PC-9 (cell line): ENCODE data around the gene ITLN1. TPM values are rescaled to one million over a fixed set of nuclear protein-coding genes. Genes with fewer than 3 reads are reported as not detected.

ENCODE experiments used
- BruUV-seq: library from RNA; stranded (reverse); fragments of 400-500 nt; replicated peaks from 2 replicates; lab custom pipeline; 2021; lab: Mats Ljungman, UMichigan
- CTCF ChIA-PET: fragments of 300-600 bp; sonication (Branson Sonifier 250); formaldehyde crosslinking; loops from one replicate; lab custom pipeline; 2022; ENCODE audit warnings: antibody characterized with exemption; lab: Charles Lee
- POLR2A ChIA-PET: fragments of 300-600 bp; sonication (Branson Sonifier 250); formaldehyde crosslinking; loops from one replicate; lab custom pipeline; 2022; ENCODE audit warnings: antibody characterized with exemption; ENCODE audit not compliant: unreplicated experiment; lab: Charles Lee
- DNase-seq, 2 experiments: peaks; one replicate each; pipeline versions ENCODE4 v3.0.0 to v3.0.0-alpha.2; 2015 to 2022; ENCODE audit warnings: mixed read lengths in 1 of 2
- H2AFZ ChIP-seq: fragments of 200-600 bp; sonication (generic); 2 replicates; pipeline ENCODE4 v1.8.1; 2017; ENCODE audit warnings: antibody characterized with exemption
- H3F3A ChIP-seq: fragments of 200-600 bp; sonication (generic); 2 replicates; pipeline ENCODE4 v1.8.1; 2017; ENCODE audit warnings: antibody characterized with exemption, mild to moderate bottlenecking, low read depth; ENCODE audit not compliant: insufficient read depth
- H3K27ac ChIP-seq: fragments of 200-600 bp; sonication (generic); 2 replicates; pipeline ENCODE4 v1.6.1; 2016; ENCODE audit warnings: mixed run types
- H3K27me3 ChIP-seq: fragments of 200-600 bp; sonication (generic); 2 replicates; pipeline ENCODE4 v1.6.1; 2016; ENCODE audit warnings: low read depth, mixed run types; ENCODE audit not compliant: insufficient read depth
- H3K36me3 ChIP-seq: fragments of 200-600 bp; sonication (generic); 2 replicates; pipeline ENCODE4 v1.6.1; 2016; ENCODE audit warnings: low read depth, mixed run types
- H3K4me1 ChIP-seq: fragments of 200-600 bp; sonication (generic); replicated peaks from 2 replicates; pipeline ENCODE4 v1.6.1; 2016; ENCODE audit warnings: mixed run types; ENCODE audit not compliant: insufficient read depth
- H3K4me2 ChIP-seq: fragments of 200-600 bp; sonication (generic); 2 replicates; pipeline ENCODE4 v1.6.1; 2017; ENCODE audit warnings: mixed run types
- H3K4me3 ChIP-seq: fragments of 200-600 bp; sonication (generic); 2 replicates; pipeline ENCODE4 v1.6.1; 2016; ENCODE audit warnings: mixed run types
- H3K79me2 ChIP-seq: fragments of 200-600 bp; sonication (generic); 2 replicates; pipeline ENCODE4 v1.6.1; 2017; ENCODE audit warnings: low read depth, mixed run types
- H3K9me2 ChIP-seq: fragments of 200-600 bp; sonication (generic); 2 replicates; pipeline ENCODE4 v1.8.1; 2017; ENCODE audit warnings: mild to moderate bottlenecking; ENCODE audit not compliant: insufficient read depth
- H3K9me3 ChIP-seq: fragments of 200-600 bp; sonication (generic); 2 replicates; pipeline ENCODE4 v1.8.1; 2016; ENCODE audit warnings: low read depth; ENCODE audit not compliant: insufficient read depth
- H4K20me1 ChIP-seq: fragments of 200-600 bp; sonication (generic); 2 replicates; pipeline ENCODE4 v1.8.1; 2017; ENCODE audit not compliant: insufficient read depth
- CTCF ChIP-seq: fragments of 200-600 bp; sonication (generic); conservative IDR thresholded peaks from 2 replicates; pipeline ENCODE4 v1.6.1; 2017; ENCODE audit warnings: mixed run types, antibody characterized with exemption, mild to moderate bottlenecking, moderate library complexity
- EZH2 ChIP-seq: fragments of 200-600 bp; sonication (generic); IDR thresholded peaks from 2 replicates; pipeline ENCODE4 v1.8.0; 2017; ENCODE audit warnings: antibody characterized with exemption, low read depth
- intact Hi-C: fragments of 100-400 bp; cut with micrococcal nuclease; formaldehyde crosslinking; loops from one replicate; pipeline ENCODE4 v1.10.0; 2022; ENCODE audit not compliant: unreplicated experiment
- total RNA-seq: library from RNA; stranded (reverse); gene quantifications from 2 replicates; pipeline ENCODE4 v1.2.3, GENCODE V29; 2021

Gene ITLN1
- total RNA-seq, 1 experiment from 2014 or later: not detected

GRCh38 chr1:160858097-160858496, 26.9 kb downstream of the ITLN1 start:
- Histone ChIP-seq H3F3A (no peaks in the 10 kb centered on the region), H3K9me2 (no peaks in the 10 kb centered on the region), H3K27me3 (no peaks in the 10 kb centered on the region), H4K20me1 (no peaks in the 10 kb centered on the region), H3K9me3 (no peaks in the 10 kb centered on the region), H3K79me2 (no peaks in the 10 kb centered on the region), H3K27ac (no peak overlapping the region), H2AFZ (no peak overlapping the region), H3K4me2 (no peak overlapping the region), H3K4me1 (no peaks in the 10 kb centered on the region), H3K4me3 (no peak overlapping the region), H3K36me3 (no peaks in the 10 kb centered on the region)
- ChIA-PET POLR2A (no interaction called here), CTCF (no interaction called here)
- no TSS peak for BruUV-seq
- no peak for DNase-seq
- intact Hi-C loops: no loop called here
- TF ChIP-seq EZH2 (no peak), CTCF (no peak)

- H3K9me2 ChIP-seq: no peaks in the 10 kb centered on the region
- H3K4me1 ChIP-seq: no peaks in the 10 kb centered on the region
- H3K9me3 ChIP-seq: no peaks in the 10 kb centered on the region
- DNase-seq: no peak
- H3K4me3 ChIP-seq: no peak overlapping the region
- H3K79me2 ChIP-seq: no peaks in the 10 kb centered on the region
- no peaks in the 10 kb centered on the region for H3K36me3 ChIP-seq
- H4K20me1 ChIP-seq: no peaks in the 10 kb centered on the region
- TF ChIP-seq EZH2: no peak
- H3K4me2 ChIP-seq: no peak overlapping the region
- no peak overlapping the region for H3K27ac ChIP-seq
- no peaks in the 10 kb centered on the region for H3F3A ChIP-seq
- BruUV-seq: no TSS peak
- intact Hi-C loops: no loop called here
- POLR2A ChIA-PET: interaction anchor here (0.7 kb wide), 1 partner anchor 135 kb away, joined by 11 read pairs; no protein-coding TSS in a partner anchor
- CTCF ChIA-PET: no interaction called here
- 0 out of 2 replicates have a peak overlapping the region, but pooled peaks have one; percentile 54 for H2AFZ ChIP-seq
- H3K27me3 ChIP-seq: peaks cover 10% of the 10 kb centered on the region
Observed at GRCh38 chr1:160855181-160855981, 29.6 kb downstream of the ITLN1 start.

GRCh38 chr1:160853754-160854153, 31.2 kb downstream of the ITLN1 start:
- H3K4me1 ChIP-seq: no peaks in the 10 kb centered on the region
- H3K36me3 ChIP-seq: no peaks in the 10 kb centered on the region
- no peaks in the 10 kb centered on the region for H4K20me1 ChIP-seq
- TF ChIP-seq CTCF (no peak), EZH2 (no peak)
- no peak overlapping the region for H3K27ac ChIP-seq
- no peak overlapping the region for H3K4me3 ChIP-seq
- intact Hi-C loops: no loop called here
- no peak overlapping the region for H2AFZ ChIP-seq
- H3K9me3 ChIP-seq: no peaks in the 10 kb centered on the region
- no TSS peak for BruUV-seq
- ChIA-PET POLR2A (no interaction called here), CTCF (no interaction called here)
- H3K27me3 ChIP-seq: peaks cover 15% of the 10 kb centered on the region
- H3F3A ChIP-seq: no peaks in the 10 kb centered on the region
- no peaks in the 10 kb centered on the region for H3K79me2 ChIP-seq
- DNase-seq: no peak
- no peak overlapping the region for H3K4me2 ChIP-seq
- H3K9me2 ChIP-seq: no peaks in the 10 kb centered on the region
